ENCODE measurements around the gene KIF26A. TPM values are rescaled to one million over a fixed set of nuclear protein-coding genes. Genes with fewer than 3 reads are reported as not detected.

The KIF26A gene
- total and polyA plus RNA-seq, 10 donors = 0.72 to 21.9 (median 9.2) TPM

- no peak for DNase-seq
- H3K27me3 ChIP-seq (replicated peaks in 1 of 7) = peaks cover 0 to 5% (median 0%) of the 10 kb centered on the region in 7 donors
- WGBS, 5 donors = 72 to 85% (median 83%) methylated on average over 35 to 51 of the region's 51 CpGs
- TF ChIP-seq POLR2A (IDR thresholded peaks at IDR 0.05) (no peak), POLR2AphosphoS5 (IDR thresholded peaks at IDR 0.05) (peak in 1 of 3 donors; percentile 7)
- TF ChIP-seq, protein P1, sequence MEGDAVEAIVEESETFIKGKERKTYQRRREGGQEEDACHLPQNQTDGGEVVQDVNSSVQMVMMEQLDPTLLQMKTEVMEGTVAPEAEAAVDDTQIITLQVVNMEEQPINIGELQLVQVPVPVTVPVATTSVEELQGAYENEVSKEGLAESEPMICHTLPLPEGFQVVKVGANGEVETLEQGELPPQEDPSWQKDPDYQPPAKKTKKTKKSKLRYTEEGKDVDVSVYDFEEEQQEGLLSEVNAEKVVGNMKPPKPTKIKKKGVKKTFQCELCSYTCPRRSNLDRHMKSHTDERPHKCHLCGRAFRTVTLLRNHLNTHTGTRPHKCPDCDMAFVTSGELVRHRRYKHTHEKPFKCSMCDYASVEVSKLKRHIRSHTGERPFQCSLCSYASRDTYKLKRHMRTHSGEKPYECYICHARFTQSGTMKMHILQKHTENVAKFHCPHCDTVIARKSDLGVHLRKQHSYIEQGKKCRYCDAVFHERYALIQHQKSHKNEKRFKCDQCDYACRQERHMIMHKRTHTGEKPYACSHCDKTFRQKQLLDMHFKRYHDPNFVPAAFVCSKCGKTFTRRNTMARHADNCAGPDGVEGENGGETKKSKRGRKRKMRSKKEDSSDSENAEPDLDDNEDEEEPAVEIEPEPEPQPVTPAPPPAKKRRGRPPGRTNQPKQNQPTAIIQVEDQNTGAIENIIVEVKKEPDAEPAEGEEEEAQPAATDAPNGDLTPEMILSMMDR (IDR thresholded peaks at IDR 0.05 in 8 of 11, conservative IDR thresholded peaks at IDR 0.05 in 3 of 11) = no peak
- intact Hi-C loops (cut with DNase I; ENCODE audit: low total_unique reads) = no loop called here
- no peak overlapping the region for H3K4me3 ChIP-seq
- no peaks in the 10 kb centered on the region for H3K9me3 ChIP-seq
- no peaks in the 10 kb centered on the region for H3K36me3 ChIP-seq
- no peak overlapping the region for H3K27ac ChIP-seq
- peaks cover 0 to 35% (median 10%) of the 10 kb centered on the region in 6 donors for H3K4me1 ChIP-seq
Observed at GRCh38 chr14:104158827-104159798, 20.7 kb downstream of the KIF26A start.

DNA sequence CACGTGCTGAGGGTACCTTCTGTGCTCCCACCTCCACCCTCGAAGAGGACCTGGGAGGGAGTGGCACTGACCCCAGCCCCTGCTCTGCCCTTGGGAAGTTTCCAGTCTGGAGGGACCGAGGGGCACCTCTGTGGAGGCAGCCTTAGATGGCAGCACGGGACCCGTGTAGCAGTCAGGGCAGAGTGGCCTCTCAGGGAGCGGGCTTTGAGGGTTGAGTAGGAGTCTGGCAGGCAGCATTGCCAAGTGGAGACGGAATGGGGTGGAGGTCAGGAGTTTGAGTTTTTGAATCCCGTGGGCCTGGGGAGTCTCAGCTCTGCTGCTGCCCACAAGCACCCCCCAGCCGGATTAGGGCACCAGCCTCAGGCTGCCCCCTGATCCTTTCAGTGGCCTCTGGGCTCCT lies 21.6 kb downstream of the KIF26A start:
- WGBS, 5 donors = 77 to 91% (median 87%) methylated on average over 3 to 9 of the region's 9 CpGs
- no peak for DNase-seq
- TF ChIP-seq, protein P1 (IDR thresholded peaks at IDR 0.05 in 8 of 11, conservative IDR thresholded peaks at IDR 0.05 in 3 of 11) = no peak
- TF ChIP-seq POLR2A (IDR thresholded peaks at IDR 0.05) (no peak), POLR2AphosphoS5 (IDR thresholded peaks at IDR 0.05) (no peak)
- H3K4me3 ChIP-seq = no peak overlapping the region
- peaks cover 0 to 5% (median 0%) of the 10 kb centered on the region in 7 donors for H3K27me3 ChIP-seq (replicated peaks in 1 of 7)
- no peaks in the 10 kb centered on the region for H3K36me3 ChIP-seq
- H3K27ac ChIP-seq = no peak overlapping the region
- intact Hi-C loops (cut with DNase I; ENCODE audit: low total_unique reads) = no loop called here
- H3K4me1 ChIP-seq = peaks cover 0 to 31% (median 7%) of the 10 kb centered on the region in 6 donors
- no peaks in the 10 kb centered on the region for H3K9me3 ChIP-seq

GRCh38 chr14:104161602-104162367 lies 23.4 kb downstream of the KIF26A start:
- TF ChIP-seq POLR2A (IDR thresholded peaks at IDR 0.05) = no peak
- TF ChIP-seq, protein P1 (IDR thresholded peaks at IDR 0.05 in 8 of 11, conservative IDR thresholded peaks at IDR 0.05 in 3 of 11) = no peak
- no peak for TF ChIP-seq POLR2AphosphoS5 (IDR thresholded peaks at IDR 0.05)
- H3K4me3 ChIP-seq = no peak overlapping the region

More at GRCh38 chr14:104161602-104162367, 23.4 kb downstream of the KIF26A start:
- DNase-seq = no peak
- Histone ChIP-seq H3K4me1 (peaks cover 0 to 18% (median 7%) of the 10 kb centered on the region in 6 donors), H3K36me3 (peaks cover 0 to under 1% (median 0%) of the 10 kb centered on the region in 6 donors), H3K9me3 (no peaks in the 10 kb centered on the region), H3K27ac (no peak overlapping the region), H3K27me3 (replicated peaks in 1 of 7) (no peaks in the 10 kb centered on the region)
- 86 to 94% (median 90%) methylated on average over 19 to 23 of the region's 23 CpGs for WGBS, 5 donors
- intact Hi-C loops (cut with DNase I; ENCODE audit: low total_unique reads) = no loop called here
